Peyer's patch (tissue), 4 donors: ENCODE measurements around the gene COPS7B. TPM values are rescaled to one million over a fixed set of nuclear protein-coding genes. Genes with fewer than 3 reads are reported as not detected.

Source experiments
- DNase-seq, 3 donors: peaks; one replicate each; pipeline ENCODE4 v3.0.0-alpha.2; 2017 to 2019
- H3K27ac ChIP-seq, 4 donors: fragments of 200-600 bp; sonication (generic); one replicate each; pipeline ENCODE4 v1.5.1; 2016 to 2019
- H3K27me3 ChIP-seq, 2 donors: fragments of 200-600 bp; sonication (generic); one replicate each; pipeline ENCODE4 v1.5.1; 2019
- H3K36me3 ChIP-seq, 3 donors: fragments of 200-600 bp; sonication (generic); one replicate each; pipeline ENCODE4 v1.5.1; 2016 to 2019
- H3K4me1 ChIP-seq, 4 donors: fragments of 200-600 bp; sonication (generic); one replicate each; pipeline ENCODE4 v1.5.1; 2016 to 2019
- H3K4me3 ChIP-seq, 4 donors: fragments of 200-600 bp; sonication (generic); 1 replicate in 3 of 4; 2 replicates in 1 of 4; pipeline ENCODE4 v1.5.1; 2016 to 2019; ENCODE audit warnings: mild to moderate bottlenecking in 1 of 4
- H3K9me3 ChIP-seq, 4 donors: fragments of 200-600 bp; sonication (generic); one replicate each; pipeline ENCODE4 v1.5.1; 2016 to 2019; ENCODE audit warnings: mild to moderate bottlenecking in 1 of 4
- POLR2A ChIP-seq, 2 donors: fragments of 450-650 bp; IDR thresholded peaks; one replicate each; pipeline ENCODE4 v1.5.1; 2017; ENCODE audit warnings: antibody characterized with exemption in 2 of 2, mild to moderate bottlenecking in 2 of 2, moderate library complexity in 2 of 2
- total RNA-seq, 4 donors: library from RNA; depleted of rRNA; stranded (reverse); fragments of >200 nt; gene quantifications; one replicate each; pipeline ENCODE4 v1.1.0, GENCODE V29; 2016
- TF ChIP-seq, protein P1 (sequence below), 6 experiments: fragments of 450-650 bp in 4 of 6; fragments of 200-600 bp in 2 of 6; sonication (generic) in 1 of 6; IDR thresholded peaks; one replicate each; pipeline ENCODE4 v1.5.1; 2017 to 2019; ENCODE audit warnings: antibody characterized with exemption in 6 of 6, mild to moderate bottlenecking in 3 of 6, moderate library complexity in 1 of 6

The COPS7B gene
- total RNA-seq, 4 donors from 2014 or later, result 33.5 to 217 (median 43.4) TPM

- peak overlapping the region; percentile 77 to 94 (median 90) for H3K27ac ChIP-seq
- DNase-seq, result peak in 2 of 3 donors; percentile 38 to 53
- no peaks in the 10 kb centered on the region for H3K27me3 ChIP-seq
- peak overlapping the region; percentile 87 to 99 (median 92) for H3K4me3 ChIP-seq
- no peaks in the 10 kb centered on the region for H3K36me3 ChIP-seq
- TF ChIP-seq, protein P1, sequence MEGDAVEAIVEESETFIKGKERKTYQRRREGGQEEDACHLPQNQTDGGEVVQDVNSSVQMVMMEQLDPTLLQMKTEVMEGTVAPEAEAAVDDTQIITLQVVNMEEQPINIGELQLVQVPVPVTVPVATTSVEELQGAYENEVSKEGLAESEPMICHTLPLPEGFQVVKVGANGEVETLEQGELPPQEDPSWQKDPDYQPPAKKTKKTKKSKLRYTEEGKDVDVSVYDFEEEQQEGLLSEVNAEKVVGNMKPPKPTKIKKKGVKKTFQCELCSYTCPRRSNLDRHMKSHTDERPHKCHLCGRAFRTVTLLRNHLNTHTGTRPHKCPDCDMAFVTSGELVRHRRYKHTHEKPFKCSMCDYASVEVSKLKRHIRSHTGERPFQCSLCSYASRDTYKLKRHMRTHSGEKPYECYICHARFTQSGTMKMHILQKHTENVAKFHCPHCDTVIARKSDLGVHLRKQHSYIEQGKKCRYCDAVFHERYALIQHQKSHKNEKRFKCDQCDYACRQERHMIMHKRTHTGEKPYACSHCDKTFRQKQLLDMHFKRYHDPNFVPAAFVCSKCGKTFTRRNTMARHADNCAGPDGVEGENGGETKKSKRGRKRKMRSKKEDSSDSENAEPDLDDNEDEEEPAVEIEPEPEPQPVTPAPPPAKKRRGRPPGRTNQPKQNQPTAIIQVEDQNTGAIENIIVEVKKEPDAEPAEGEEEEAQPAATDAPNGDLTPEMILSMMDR (IDR thresholded peaks at IDR 0.05), result no peak
- peak; percentile 35 to 44 for TF ChIP-seq POLR2A (IDR thresholded peaks at IDR 0.05)
- peaks cover 0 to 38% (median 22%) of the 10 kb centered on the region in 4 donors for H3K4me1 ChIP-seq
- no peaks in the 10 kb centered on the region for H3K9me3 ChIP-seq
These were observed 4.2 kb upstream of the COPS7B start for GRCh38 chr2:231781798-231782726.

GRCh38 chr2:231785413-231785812 is 832 bp upstream of the COPS7B start:
- TF ChIP-seq, protein P1 (IDR thresholded peaks at IDR 0.05), result no peak
- TF ChIP-seq POLR2A (IDR thresholded peaks at IDR 0.05), result no peak
- peaks cover 0 to 3% (median 0%) of the 10 kb centered on the region in 3 donors for H3K36me3 ChIP-seq
- peak overlapping the region in 1 of 4 donors; percentile 83 for H3K27ac ChIP-seq
- H3K4me3 ChIP-seq, result no peak overlapping the region
- H3K9me3 ChIP-seq, result no peaks in the 10 kb centered on the region
- H3K27me3 ChIP-seq, result no peaks in the 10 kb centered on the region
- H3K4me1 ChIP-seq, result peaks cover 0 to 39% (median 17%) of the 10 kb centered on the region in 4 donors
- no peak for DNase-seq

DNA sequence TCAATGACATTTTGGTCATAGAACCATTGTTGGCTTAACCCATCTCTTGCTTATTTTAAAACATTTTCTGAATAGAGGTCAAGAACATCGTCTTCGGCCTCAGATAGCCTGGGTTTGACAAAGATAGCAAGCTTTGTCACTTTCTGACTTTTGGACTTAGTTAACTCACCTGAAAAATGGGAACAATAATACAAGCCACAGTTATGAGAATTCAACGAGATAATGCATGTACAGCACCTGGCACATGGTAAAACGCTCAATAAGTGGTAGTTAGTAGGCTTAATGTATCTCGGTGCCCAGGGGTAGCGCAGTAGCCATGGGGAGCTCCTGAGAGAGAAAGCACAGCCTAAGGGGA is 446 bp upstream of the COPS7B start:
- Histone ChIP-seq H3K27me3 (no peaks in the 10 kb centered on the region), H3K27ac (peak overlapping the region; percentile 46 to 83 (median 58)), H3K4me1 (peaks cover 0 to 37% (median 15%) of the 10 kb centered on the region in 4 donors), H3K4me3 (peak overlapping the region; percentile 74 to 100 (median 97)), H3K9me3 (no peaks in the 10 kb centered on the region), H3K36me3 (peaks cover 0 to 4% (median 0%) of the 10 kb centered on the region in 3 donors)
- TF ChIP-seq POLR2A (IDR thresholded peaks at IDR 0.05), result no peak
- no peak for DNase-seq

GRCh38 chr2:231786917-231787292 is 660 bp downstream of the COPS7B start:
- Histone ChIP-seq H3K9me3 (no peaks in the 10 kb centered on the region), H3K4me1 (peaks cover 0 to 37% (median 15%) of the 10 kb centered on the region in 4 donors), H3K36me3 (peaks cover 0 to 9% (median 0%) of the 10 kb centered on the region in 3 donors), H3K27ac (peak overlapping the region in 1 of 4 donors; percentile 83), H3K27me3 (no peaks in the 10 kb centered on the region), H3K4me3 (peak overlapping the region; percentile 74 to 100 (median 97))
- TF ChIP-seq, protein P1 (IDR thresholded peaks at IDR 0.05), result no peak
- no peak for TF ChIP-seq POLR2A (IDR thresholded peaks at IDR 0.05)
- no peak for DNase-seq

- H3K4me1 ChIP-seq, result peaks cover 0 to 20% (median 4%) of the 10 kb centered on the region in 4 donors
- H3K36me3 ChIP-seq, result peaks cover 0 to 44% (median 0%) of the 10 kb centered on the region in 3 donors
- no peak overlapping the region for H3K27ac ChIP-seq
- H3K9me3 ChIP-seq, result no peaks in the 10 kb centered on the region
- no peak for DNase-seq
- no peaks in the 10 kb centered on the region for H3K27me3 ChIP-seq
- H3K4me3 ChIP-seq, result no peak overlapping the region
- TF ChIP-seq, protein P1 (IDR thresholded peaks at IDR 0.05), result no peak
- no peak for TF ChIP-seq POLR2A (IDR thresholded peaks at IDR 0.05)
These were observed 4.9 kb downstream of the COPS7B start for GRCh38 chr2:231791107-231791506.

GRCh38 chr2:231794383-231794782 is 8.1 kb downstream of the COPS7B start:
- H3K36me3 ChIP-seq, result peaks cover 0 to 77% (median 0%) of the 10 kb centered on the region in 3 donors
- no peak for DNase-seq
- H3K4me3 ChIP-seq, result no peak overlapping the region
- no peaks in the 10 kb centered on the region for H3K9me3 ChIP-seq
- H3K4me1 ChIP-seq, result peaks cover 0 to 8% (median 0%) of the 10 kb centered on the region in 4 donors
- H3K27me3 ChIP-seq, result no peaks in the 10 kb centered on the region
- TF ChIP-seq, protein P1 (IDR thresholded peaks at IDR 0.05), result no peak
- no peak for TF ChIP-seq POLR2A (IDR thresholded peaks at IDR 0.05)
- no peak overlapping the region for H3K27ac ChIP-seq
